GM18858 (cell line): ENCODE measurements around the gene SBK2.
"Not testable (repeated sequence)": the region's sequence is repeated elsewhere in the genome, so short reads cannot be mapped to it uniquely, and the experiment has no call there.

Experiments used
- ATAC-seq: cut with Tn5 transposase; IDR thresholded peaks from one replicate; pipeline ENCODE4 v1.9.1; 2021; ENCODE audit not compliant: unreplicated experiment

The SBK2 gene

GRCh38 chr19:55503502-55504251 is 33.3 kb downstream of the SBK2 start:
- ATAC-seq: peak; percentile 83

- ATAC-seq: no peak
Measured at GRCh38 chr19:55503157-55503501, 33.8 kb downstream of the SBK2 start.

GRCh38 chr19:55502197-55502952 is 34.6 kb downstream of the SBK2 start:
- no peak for ATAC-seq

GRCh38 chr19:55500368-55500952 is 36.5 kb downstream of the SBK2 start:
- ATAC-seq: no peak

- ATAC-seq: no peak
Measured at GRCh38 chr19:55498246-55498840, 38.6 kb downstream of the SBK2 start.

- no peak for ATAC-seq
Measured at GRCh38 chr19:55497763-55498162, 39.2 kb downstream of the SBK2 start.

GRCh38 chr19:55496820-55497219 is 40.1 kb downstream of the SBK2 start:
- not testable (repeated sequence) for ATAC-seq

GRCh38 chr19:55495646-55496349 is 41.1 kb downstream of the SBK2 start:
- ATAC-seq: no peak

GRCh38 chr19:55494172-55494761 is 42.7 kb downstream of the SBK2 start:
- ATAC-seq: no peak

- ATAC-seq: no peak
Measured at GRCh38 chr19:55493645-55494171, 43.2 kb downstream of the SBK2 start.

GRCh38 chr19:55493052-55493644 is 43.8 kb downstream of the SBK2 start:
- ATAC-seq: no peak

GRCh38 chr19:55492362-55492944 is 44.5 kb downstream of the SBK2 start:
- no peak for ATAC-seq

- no peak for ATAC-seq
Measured at GRCh38 chr19:55491546-55492360, 45.2 kb downstream of the SBK2 start.

- no peak for ATAC-seq
Measured at GRCh38 chr19:55490478-55491432, 46.2 kb downstream of the SBK2 start.

- no peak for ATAC-seq
Measured at GRCh38 chr19:55489711-55490477, 47.0 kb downstream of the SBK2 start.

- no peak for ATAC-seq
Measured at GRCh38 chr19:55488986-55489710, 47.8 kb downstream of the SBK2 start.
